ENCODE results near the gene TIMM22.
"Not testable (repeated sequence)": the region's sequence is repeated elsewhere in the genome, so short reads cannot be mapped to it uniquely, and the experiment has no call there.

The TIMM22 gene

GRCh38 chr17:965311-965989, 31.5 kb upstream of the TIMM22 start:
- Mint-ChIP-seq H3K27me3 (peaks cover 65% of the 10 kb centered on the region), H3K9me3 (no peaks in the 10 kb centered on the region), H3K4me3 (no peak overlapping the region), H3K27ac (no peak overlapping the region), H3K36me3 (ENCODE audit: low read depth) (no peaks in the 10 kb centered on the region), H3K4me1 (ENCODE audit: low read depth) (no peaks in the 10 kb centered on the region)
- intact Hi-C loops (cut with micrococcal nuclease) = no loop called here

- Mint-ChIP-seq H3K27ac (no peak overlapping the region), H3K36me3 (ENCODE audit: low read depth) (no peaks in the 10 kb centered on the region), H3K27me3 (peaks cover 73% of the 10 kb centered on the region), H3K4me1 (ENCODE audit: low read depth) (no peaks in the 10 kb centered on the region), H3K9me3 (no peaks in the 10 kb centered on the region), H3K4me3 (no peak overlapping the region)
- intact Hi-C loops (cut with micrococcal nuclease) = no loop called here
Observed at GRCh38 chr17:967122-967521, 29.8 kb upstream of the TIMM22 start.

- intact Hi-C loops (cut with micrococcal nuclease) = no loop called here
- Mint-ChIP-seq H3K27ac (no peak overlapping the region), H3K9me3 (no peaks in the 10 kb centered on the region), H3K27me3 (peaks cover 68% of the 10 kb centered on the region), H3K4me3 (no peak overlapping the region), H3K4me1 (ENCODE audit: low read depth) (no peaks in the 10 kb centered on the region), H3K36me3 (ENCODE audit: low read depth) (no peaks in the 10 kb centered on the region)
Observed at GRCh38 chr17:968812-969730, 27.9 kb upstream of the TIMM22 start.

- intact Hi-C loops (cut with micrococcal nuclease) = no loop called here
- H3K36me3 Mint-ChIP-seq (ENCODE audit: low read depth) = no peaks in the 10 kb centered on the region
- no peak overlapping the region for H3K4me3 Mint-ChIP-seq
Observed at GRCh38 chr17:969811-970355, 27.0 kb upstream of the TIMM22 start.

GRCh38 chr17:970364-970763, 26.6 kb upstream of the TIMM22 start:
- intact Hi-C loops (cut with micrococcal nuclease) = no loop called here
- H3K4me1 Mint-ChIP-seq (ENCODE audit: low read depth) = peaks cover 5% of the 10 kb centered on the region
- no peaks in the 10 kb centered on the region for H3K9me3 Mint-ChIP-seq
- no peak overlapping the region for H3K27ac Mint-ChIP-seq
- H3K27me3 Mint-ChIP-seq = peaks cover 71% of the 10 kb centered on the region
- H3K36me3 Mint-ChIP-seq (ENCODE audit: low read depth) = no peaks in the 10 kb centered on the region
- no peak overlapping the region for H3K4me3 Mint-ChIP-seq

More at GRCh38 chr17:969811-970355, 27.0 kb upstream of the TIMM22 start:
- peaks cover under 1% of the 10 kb centered on the region for H3K4me1 Mint-ChIP-seq (ENCODE audit: low read depth)
- H3K27me3 Mint-ChIP-seq = peaks cover 70% of the 10 kb centered on the region
- no peak overlapping the region for H3K27ac Mint-ChIP-seq
- H3K9me3 Mint-ChIP-seq = no peaks in the 10 kb centered on the region

GRCh38 chr17:971861-972260, 25.1 kb upstream of the TIMM22 start:
- H3K9me3 Mint-ChIP-seq; intact Hi-C loops (cut with micrococcal nuclease); H3K4me3 Mint-ChIP-seq; H3K36me3 Mint-ChIP-seq (ENCODE audit: low read depth); H3K27ac Mint-ChIP-seq: not testable (repeated sequence)
- peaks cover 10% of the 10 kb centered on the region for H3K4me1 Mint-ChIP-seq (ENCODE audit: low read depth)
- peaks cover 71% of the 10 kb centered on the region for H3K27me3 Mint-ChIP-seq

- Mint-ChIP-seq H3K36me3 (ENCODE audit: low read depth) (no peaks in the 10 kb centered on the region), H3K4me3 (no peak overlapping the region), H3K27me3 (peaks cover 73% of the 10 kb centered on the region), H3K4me1 (ENCODE audit: low read depth) (peaks cover 12% of the 10 kb centered on the region), H3K9me3 (no peaks in the 10 kb centered on the region), H3K27ac (no peak overlapping the region)
- intact Hi-C loops (cut with micrococcal nuclease) = no loop called here
Observed at GRCh38 chr17:973053-973452, 23.9 kb upstream of the TIMM22 start.

GRCh38 chr17:974778-975177, 22.2 kb upstream of the TIMM22 start:
- H3K4me1 Mint-ChIP-seq (ENCODE audit: low read depth) = peaks cover 16% of the 10 kb centered on the region
- H3K27ac Mint-ChIP-seq; H3K9me3 Mint-ChIP-seq; H3K36me3 Mint-ChIP-seq (ENCODE audit: low read depth); H3K4me3 Mint-ChIP-seq; intact Hi-C loops (cut with micrococcal nuclease): not testable (repeated sequence)
- H3K27me3 Mint-ChIP-seq = peaks cover 68% of the 10 kb centered on the region

- intact Hi-C loops (cut with micrococcal nuclease) = no loop called here
- H3K4me1 Mint-ChIP-seq (ENCODE audit: low read depth) = peaks cover 23% of the 10 kb centered on the region
- H3K9me3 Mint-ChIP-seq = no peaks in the 10 kb centered on the region
- H3K27ac Mint-ChIP-seq = no peak overlapping the region
- no peaks in the 10 kb centered on the region for H3K36me3 Mint-ChIP-seq (ENCODE audit: low read depth)
- no peak overlapping the region for H3K4me3 Mint-ChIP-seq
- peaks cover 61% of the 10 kb centered on the region for H3K27me3 Mint-ChIP-seq
Observed at GRCh38 chr17:975371-975915, 21.5 kb upstream of the TIMM22 start.

- H3K4me1 Mint-ChIP-seq (ENCODE audit: low read depth) = peaks cover 31% of the 10 kb centered on the region
- intact Hi-C loops (cut with micrococcal nuclease) = no loop called here
- no peak overlapping the region for H3K4me3 Mint-ChIP-seq
- H3K27me3 Mint-ChIP-seq = peaks cover 55% of the 10 kb centered on the region
- H3K9me3 Mint-ChIP-seq = no peaks in the 10 kb centered on the region
- H3K27ac Mint-ChIP-seq = no peak overlapping the region
- no peaks in the 10 kb centered on the region for H3K36me3 Mint-ChIP-seq (ENCODE audit: low read depth)
Observed at GRCh38 chr17:976312-976711, 20.6 kb upstream of the TIMM22 start.

- no peaks in the 10 kb centered on the region for H3K9me3 Mint-ChIP-seq
- H3K27me3 Mint-ChIP-seq = peaks cover 47% of the 10 kb centered on the region
Observed at GRCh38 chr17:977166-977565, 19.8 kb upstream of the TIMM22 start.

GRCh38 chr17:978103-979093, 18.5 kb upstream of the TIMM22 start:
- Mint-ChIP-seq H3K9me3 (no peaks in the 10 kb centered on the region), H3K27ac (no peak overlapping the region), H3K36me3 (ENCODE audit: low read depth) (no peaks in the 10 kb centered on the region), H3K4me3 (peak overlapping the region; percentile 49), H3K27me3 (peaks cover 44% of the 10 kb centered on the region), H3K4me1 (ENCODE audit: low read depth) (peaks cover 32% of the 10 kb centered on the region)
- intact Hi-C loops (cut with micrococcal nuclease) = no loop called here

More at GRCh38 chr17:977166-977565, 19.8 kb upstream of the TIMM22 start:
- H3K36me3 Mint-ChIP-seq (ENCODE audit: low read depth) = no peaks in the 10 kb centered on the region
- no peak overlapping the region for H3K27ac Mint-ChIP-seq
- intact Hi-C loops (cut with micrococcal nuclease) = no loop called here
- no peak overlapping the region for H3K4me3 Mint-ChIP-seq
- H3K4me1 Mint-ChIP-seq (ENCODE audit: low read depth) = peaks cover 32% of the 10 kb centered on the region

GRCh38 chr17:979212-979538, 17.8 kb upstream of the TIMM22 start:
- Mint-ChIP-seq H3K9me3 (no peaks in the 10 kb centered on the region), H3K36me3 (ENCODE audit: low read depth) (no peaks in the 10 kb centered on the region), H3K27ac (no peak overlapping the region), H3K27me3 (peaks cover 48% of the 10 kb centered on the region), H3K4me3 (peak overlapping the region; percentile 82), H3K4me1 (ENCODE audit: low read depth) (peaks cover 32% of the 10 kb centered on the region)
- intact Hi-C loops (cut with micrococcal nuclease) = no loop called here

All from dendritic cell treated with granulocyte-macrophage colony-stimulating factor and Interleukin-4, amounts not matched to agents 40 ng/mL and 50 ng/mL, for 4 days (primary cell).